HCT116 (cell line): ENCODE measurements around the gene SLC3A2.

Experiments
- EZH2 ChIP-seq: fragments of 200-600 bp; sonication (generic); IDR thresholded peaks from 2 replicates; pipeline ENCODE4 v1.6.1; 2017; ENCODE audit warnings: antibody characterized with exemption, mixed run types
- RAD21 ChIP-seq: IDR thresholded peaks from 2 replicates; pipeline ENCODE4 v1.6.1; 2012; ENCODE audit warnings: low read depth, mild to moderate bottlenecking
- TF ChIP-seq, protein P1 (sequence below), 3 experiments: fragments of 200-600 bp in 1 of 3; sonication (generic) in 1 of 3; IDR thresholded peaks in 2 of 3; conservative IDR thresholded peaks in 1 of 3; 2 replicates each; pipeline ENCODE4 v1.5.1; 2012 to 2017; ENCODE audit warnings: low read depth in 2 of 3, low read length in 2 of 3, antibody characterized with exemption in 1 of 3, borderline replicate concordance in 1 of 3, control low read depth in 1 of 3, mild to moderate bottlenecking in 1 of 3, mixed read lengths in 1 of 3, mixed run types in 1 of 3, moderate library complexity in 1 of 3; ENCODE audit not compliant: insufficient read depth in 1 of 3

DNA sequence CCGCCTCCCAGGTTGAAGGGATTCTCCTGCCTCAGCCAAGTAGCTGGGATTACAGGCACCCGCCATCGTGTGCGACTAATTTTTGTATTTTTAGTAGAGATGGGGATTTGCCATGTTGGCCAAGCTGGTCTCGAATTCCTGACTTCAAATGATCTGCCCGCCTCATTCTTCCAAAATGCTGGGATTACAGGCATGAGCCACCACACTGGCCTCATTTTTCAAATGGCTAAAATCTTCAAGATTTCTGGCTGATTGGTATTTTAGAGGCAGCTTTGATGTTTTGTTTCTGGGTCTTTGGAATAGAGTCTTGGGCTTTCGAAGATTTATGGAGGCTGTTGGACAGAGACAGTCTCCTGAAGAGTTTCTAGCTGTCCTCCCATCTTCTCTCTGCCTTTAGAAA, 5.8 kb upstream of the SLC3A2 start:
- TF ChIP-seq, protein P1, sequence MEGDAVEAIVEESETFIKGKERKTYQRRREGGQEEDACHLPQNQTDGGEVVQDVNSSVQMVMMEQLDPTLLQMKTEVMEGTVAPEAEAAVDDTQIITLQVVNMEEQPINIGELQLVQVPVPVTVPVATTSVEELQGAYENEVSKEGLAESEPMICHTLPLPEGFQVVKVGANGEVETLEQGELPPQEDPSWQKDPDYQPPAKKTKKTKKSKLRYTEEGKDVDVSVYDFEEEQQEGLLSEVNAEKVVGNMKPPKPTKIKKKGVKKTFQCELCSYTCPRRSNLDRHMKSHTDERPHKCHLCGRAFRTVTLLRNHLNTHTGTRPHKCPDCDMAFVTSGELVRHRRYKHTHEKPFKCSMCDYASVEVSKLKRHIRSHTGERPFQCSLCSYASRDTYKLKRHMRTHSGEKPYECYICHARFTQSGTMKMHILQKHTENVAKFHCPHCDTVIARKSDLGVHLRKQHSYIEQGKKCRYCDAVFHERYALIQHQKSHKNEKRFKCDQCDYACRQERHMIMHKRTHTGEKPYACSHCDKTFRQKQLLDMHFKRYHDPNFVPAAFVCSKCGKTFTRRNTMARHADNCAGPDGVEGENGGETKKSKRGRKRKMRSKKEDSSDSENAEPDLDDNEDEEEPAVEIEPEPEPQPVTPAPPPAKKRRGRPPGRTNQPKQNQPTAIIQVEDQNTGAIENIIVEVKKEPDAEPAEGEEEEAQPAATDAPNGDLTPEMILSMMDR (IDR thresholded peaks at IDR 0.05 in 2 of 3, conservative IDR thresholded peaks at IDR 0.05 in 1 of 3; ENCODE audit: borderline replicate concordance in 1 of 3, insufficient read depth in 1 of 3, low read depth in 2 of 3, low read length in 2 of 3) = no peak
- TF ChIP-seq RAD21 = no peak
- no peak for TF ChIP-seq EZH2
